Measurements from ENCODE around the gene HIVEP3.
A peak's percentile ranks its signal among the peaks of the same experiment; 100 is the strongest.

The HIVEP3 gene

DNA sequence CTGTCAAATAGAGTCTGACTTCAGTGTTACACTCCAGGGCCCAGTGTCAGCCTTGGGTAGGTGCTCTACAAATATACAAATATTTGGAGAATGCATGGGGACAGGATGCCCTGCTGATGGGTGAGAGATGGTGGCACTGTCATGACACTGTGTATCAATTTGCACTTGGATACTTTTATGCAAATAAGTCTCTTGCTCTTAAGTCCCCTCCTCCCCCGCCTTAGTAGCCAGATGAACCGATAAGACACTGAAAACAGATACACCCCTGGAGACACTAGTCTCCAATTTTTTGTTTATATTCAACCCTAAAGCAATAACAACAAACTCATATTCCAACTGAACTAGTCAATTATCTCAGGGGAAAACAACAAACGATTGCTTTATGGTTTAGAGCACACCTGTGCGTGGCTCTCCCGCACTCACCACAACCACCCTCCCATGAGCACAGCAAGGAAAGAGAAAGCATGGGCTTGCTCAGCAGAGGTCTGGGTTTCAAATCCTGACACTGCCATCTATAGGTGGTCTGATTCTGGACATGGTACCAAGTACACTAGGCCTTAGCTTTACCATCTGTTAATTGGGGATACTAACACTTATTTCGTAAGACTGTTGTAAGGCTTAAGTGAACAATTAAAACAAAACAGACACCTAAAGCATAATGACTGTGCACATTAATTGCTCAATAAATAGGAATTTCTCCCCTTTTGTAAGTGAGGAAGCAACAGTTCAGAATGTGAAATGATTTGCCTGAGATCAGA is 50.3 kb downstream of the HIVEP3 start:
- DNase-seq = no peak

DNA sequence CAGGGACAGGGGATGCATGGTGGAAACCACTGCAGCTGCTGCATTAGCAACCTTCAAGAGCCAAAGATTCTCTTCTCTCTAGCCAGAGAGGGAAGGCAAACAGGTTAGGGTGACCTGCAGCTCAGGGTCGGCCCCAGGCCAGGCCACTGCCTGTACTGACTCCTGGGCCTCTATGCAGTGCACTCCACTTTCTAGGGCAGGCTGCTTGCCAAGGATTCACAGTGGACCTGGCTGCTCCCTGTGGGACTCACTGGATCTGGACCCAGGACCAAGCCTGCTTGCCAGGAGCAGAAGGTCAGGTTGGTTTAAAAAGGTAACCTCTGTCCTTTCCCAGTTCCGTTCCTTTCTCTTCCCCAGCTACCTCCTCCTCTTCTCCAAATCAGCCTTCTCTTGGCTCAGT is 52.4 kb downstream of the HIVEP3 start:
- DNase-seq = no peak

DNA sequence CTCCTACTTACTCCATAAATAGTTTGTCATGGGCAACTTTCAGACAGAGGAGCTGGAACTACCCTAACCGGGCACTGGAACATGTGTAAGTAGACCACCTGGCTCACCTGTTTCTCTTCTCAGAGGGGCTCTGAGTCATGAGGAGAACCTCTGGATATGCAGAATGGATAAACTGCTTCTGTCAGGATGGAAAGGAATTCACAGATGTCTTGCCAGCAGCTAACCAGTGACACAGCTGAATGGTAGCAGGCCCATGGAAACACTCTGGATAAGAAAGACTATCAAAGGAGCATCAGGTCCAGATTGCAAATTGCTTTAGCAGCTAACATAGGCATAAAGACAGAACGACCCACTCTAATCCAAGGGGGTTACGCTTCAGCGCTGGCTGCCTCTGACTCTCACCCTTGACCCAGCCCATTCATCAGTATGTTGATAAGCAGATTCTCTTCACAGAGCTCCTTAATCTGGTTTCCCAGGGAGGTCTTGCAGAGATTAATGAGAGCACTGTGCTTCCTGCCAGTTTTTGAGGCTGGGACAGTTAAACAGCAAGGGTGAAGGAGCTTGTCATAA is 54.2 kb downstream of the HIVEP3 start:
- no peak for DNase-seq

DNA sequence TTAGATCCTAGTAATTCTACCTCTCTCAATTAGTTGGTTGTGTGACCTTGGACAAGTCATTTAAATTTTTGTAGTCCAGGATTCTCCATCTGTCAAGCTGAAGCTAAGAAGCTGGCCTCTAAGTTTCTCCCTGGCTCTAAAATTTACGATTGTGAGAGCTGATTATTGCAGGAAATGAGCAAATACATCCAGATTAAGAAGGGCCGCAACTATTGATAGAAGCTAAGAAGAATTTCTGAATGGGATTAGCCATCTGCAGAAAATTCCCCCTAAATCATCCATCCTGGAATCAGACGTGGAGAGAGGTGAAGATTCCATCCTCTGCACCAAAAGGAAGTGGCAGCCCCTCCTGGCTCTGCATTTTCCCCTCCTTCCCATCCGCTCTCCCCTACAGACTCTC is 55.0 kb downstream of the HIVEP3 start:
- DNase-seq = no peak

DNA sequence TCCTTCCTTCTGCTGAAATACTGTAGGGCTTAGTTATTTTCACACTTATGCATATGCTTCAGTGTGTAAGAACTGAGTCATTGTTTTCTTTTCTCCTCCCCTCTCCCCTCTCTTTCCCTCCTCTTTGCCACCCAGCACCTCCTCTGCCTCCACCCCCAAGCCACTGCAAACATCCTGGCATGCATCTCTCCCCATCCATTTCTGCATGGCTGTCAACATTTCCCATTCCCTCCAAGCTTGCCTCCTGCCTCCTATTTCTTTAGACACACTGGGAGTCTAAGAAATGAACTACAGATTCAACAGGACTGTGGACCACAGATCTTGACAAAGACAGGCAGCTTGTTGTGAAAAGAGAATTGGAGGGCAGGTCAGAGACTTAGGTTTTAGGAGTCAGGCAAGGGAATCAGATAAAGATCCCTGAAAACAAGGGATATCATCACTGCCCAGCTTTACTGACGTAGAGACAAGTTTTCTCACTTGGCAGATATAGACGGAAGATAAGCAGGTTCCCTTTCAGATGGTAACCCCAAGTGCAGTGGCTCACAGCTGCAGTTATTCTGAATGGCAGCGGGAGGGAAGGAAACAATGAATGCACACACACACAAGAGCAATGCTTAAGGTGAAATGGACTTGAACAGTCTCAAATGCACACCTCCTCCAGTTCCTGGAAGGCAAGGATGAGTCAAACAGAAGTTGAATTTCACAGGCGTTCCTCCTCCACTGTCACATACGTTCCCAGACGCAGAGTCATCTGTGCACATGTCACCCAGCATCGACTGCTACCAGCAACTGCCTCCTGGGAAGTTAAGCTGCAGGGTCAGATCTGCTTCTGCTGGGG is 56.1 kb downstream of the HIVEP3 start:
- peak; percentile 42 for DNase-seq

DNA sequence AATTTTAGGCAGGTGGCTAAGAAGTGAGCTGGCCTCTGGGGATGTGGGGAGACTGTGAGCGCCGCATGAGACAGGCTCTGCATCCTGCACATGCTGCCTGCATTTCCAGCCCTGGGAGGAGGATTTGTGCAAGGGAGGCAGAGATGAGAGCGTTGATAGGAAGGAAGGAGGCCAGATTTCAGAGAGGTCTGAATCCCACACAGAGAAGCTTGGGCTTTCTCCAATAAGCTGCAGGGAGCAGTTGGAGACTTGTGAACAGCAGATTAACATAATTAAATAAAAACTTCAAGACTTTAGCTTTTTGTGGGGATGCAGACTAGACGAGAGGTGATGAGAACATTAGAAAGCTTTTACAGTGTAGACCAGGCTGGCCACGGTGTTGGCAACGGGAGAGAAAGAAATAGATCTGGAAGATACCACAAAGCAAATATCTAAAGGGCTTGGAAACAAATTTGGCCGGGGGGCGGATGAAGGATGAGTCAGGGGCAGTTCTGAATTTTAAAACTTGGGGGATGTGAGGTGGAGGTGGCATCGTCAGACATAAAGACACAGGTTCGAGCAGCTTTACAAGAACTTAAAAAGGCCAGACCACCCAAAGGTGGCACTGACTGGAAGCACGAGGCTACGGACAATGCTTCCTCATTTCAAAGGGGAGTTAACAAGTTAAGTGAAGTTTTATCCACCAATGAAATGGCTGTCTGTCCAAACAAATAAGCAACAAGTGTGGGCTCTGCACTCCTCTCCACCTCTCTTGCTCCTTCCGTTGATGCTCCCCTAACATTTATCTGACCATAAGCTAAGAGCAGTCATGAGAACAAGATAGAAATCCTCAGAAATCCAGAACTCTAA is 57.0 kb downstream of the HIVEP3 start:
- no peak for DNase-seq

DNA sequence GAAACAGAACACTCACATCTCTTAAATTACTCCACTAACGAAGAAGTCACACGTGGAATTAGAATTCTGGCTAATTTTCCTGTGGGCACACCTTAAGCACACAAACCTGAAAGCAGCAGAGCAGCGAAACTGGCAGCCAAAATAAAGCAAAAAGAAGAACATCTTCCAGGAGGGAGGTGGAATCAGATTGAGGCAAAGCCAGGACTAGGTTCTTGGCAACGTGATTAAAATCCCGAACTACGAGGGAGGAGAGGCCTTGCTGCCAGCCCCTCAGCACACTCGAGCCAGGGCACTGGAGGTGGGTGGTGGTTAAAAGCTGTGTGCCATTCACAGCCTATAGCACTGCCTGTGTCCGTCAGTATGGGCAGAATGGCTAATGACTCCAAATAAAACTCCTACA is 58.0 kb downstream of the HIVEP3 start:
- no peak for DNase-seq

DNA sequence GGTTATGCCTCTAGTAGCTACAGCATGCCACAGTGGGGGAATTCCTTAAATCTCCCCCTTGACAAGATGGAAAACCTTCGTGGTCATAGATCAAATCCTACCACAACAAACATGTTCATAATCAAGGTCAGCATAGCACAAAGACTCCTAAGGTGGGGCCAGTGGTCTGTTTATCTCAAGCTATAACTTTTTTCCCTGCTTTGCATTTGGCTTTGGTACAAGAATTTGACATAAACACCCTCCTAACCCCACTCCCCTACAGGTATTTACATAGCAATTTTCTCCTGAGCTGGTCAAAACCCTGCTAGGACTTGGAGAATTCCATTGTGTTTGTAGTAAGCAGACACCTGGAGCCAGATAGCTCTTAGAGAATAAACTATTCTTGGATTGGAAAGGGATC is 58.5 kb downstream of the HIVEP3 start:
- no peak for DNase-seq

DNA sequence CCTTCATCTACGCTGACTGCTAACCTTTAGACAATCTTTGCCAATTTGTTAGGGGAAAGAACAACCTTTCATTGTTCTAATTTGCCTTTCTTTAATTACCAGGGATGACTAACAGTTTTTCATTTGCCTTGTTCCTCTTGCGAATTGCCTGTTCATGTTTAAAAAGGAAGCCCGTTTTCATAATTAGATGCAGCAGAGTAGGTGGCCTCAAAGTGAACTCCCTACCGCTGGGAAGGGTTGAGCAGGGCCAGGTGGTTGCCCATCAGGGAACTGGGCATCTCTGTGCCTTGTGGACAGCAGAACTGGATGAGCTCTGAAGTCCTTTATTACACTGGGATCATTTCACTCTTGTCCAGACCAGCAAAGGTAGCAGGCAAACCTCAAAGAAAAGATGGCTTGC is 59.0 kb downstream of the HIVEP3 start:
- DNase-seq = no peak

DNA sequence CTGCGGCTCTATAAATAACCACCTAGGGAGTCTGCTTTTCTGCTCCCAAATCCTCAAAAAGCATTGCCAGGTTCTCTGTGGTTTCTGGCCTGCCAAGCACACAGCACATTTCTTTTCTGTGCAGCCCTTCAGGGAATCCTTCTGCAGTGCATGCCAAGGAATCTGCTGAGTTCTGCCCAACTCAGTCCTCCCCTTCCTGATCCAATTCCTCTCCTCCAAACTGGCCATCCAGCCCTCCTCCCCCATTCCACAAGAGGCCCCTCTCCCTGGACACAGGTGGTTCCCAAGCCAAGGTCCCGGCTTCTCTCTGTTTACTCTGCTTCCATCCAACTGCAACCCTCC is 61.8 kb downstream of the HIVEP3 start:
- no peak for DNase-seq

DNA sequence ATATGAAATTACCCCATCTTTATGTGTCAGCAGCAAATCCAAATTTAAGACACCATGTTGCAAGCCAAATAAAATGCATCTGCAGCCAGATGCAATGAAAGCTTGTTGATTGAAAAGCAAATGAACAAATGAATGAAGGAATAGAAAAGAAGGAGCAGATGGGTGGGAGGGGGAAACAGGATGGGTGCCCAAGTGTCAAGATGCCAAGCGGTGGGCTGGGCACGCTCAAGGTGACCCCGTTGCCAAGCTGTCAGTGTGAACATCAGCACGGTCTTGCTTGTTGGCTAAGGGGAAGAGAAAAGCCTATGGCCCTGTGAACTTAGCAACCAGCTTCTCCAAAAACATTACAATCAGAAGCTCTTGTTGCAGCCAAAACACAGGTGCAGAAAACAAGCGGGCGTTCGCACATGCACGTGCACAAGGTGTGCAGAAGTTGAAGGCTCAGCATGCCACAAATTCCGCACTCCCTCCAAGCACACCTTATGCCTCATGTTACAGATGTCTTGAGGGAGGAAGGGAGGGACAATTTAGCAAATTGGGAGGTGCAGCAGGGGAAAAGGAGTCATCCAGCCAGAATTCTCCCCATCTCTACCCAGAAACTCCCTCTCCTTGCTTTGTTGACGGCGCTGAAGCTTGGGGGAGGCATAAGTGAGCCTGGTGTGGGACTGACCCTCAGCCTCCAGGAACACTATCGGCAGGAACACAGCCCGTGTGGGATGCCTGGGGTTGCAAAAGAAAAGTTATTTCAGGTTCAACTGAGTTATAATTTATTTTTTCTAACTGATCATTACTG is 62.4 kb downstream of the HIVEP3 start:
- DNase-seq = no peak

DNA sequence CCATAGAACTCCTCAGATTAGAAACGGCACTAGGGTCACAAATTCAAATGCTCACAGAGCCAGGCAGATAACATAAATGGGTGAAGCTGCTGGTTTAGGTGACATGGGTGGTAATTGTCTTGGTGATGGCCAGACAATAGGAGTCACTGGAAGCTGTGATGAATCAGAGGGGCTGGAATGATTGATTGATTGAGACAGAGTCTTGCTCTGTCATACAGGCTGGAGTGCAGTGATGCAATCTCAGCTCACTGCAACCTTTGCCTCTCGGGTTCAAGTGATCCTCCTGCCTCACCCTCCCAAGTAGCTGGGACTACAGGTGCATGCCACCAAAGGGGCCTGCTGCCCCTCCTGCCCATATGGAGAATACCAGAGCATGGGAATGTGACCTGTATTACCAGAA is 63.0 kb downstream of the HIVEP3 start:
- no peak for DNase-seq

DNA sequence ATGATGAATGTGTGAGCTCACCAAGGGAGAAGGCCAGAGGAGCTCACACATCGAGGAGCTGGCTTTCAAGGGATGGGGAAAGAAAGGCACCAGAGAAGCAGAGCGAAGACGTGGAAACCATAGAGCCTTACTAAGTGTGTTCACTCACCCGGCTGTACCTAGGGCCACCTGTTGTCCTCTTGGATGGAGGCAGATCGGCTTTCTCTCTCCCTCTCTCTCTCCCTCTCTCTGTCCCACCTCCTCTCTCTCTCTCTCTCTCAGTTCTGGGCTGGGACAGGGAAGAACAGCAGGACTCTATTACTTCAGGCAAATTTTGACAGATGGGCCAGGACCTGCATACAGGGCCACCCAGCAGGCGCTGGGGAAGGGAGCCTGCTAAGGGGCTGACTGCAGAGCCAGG is 64.8 kb downstream of the HIVEP3 start:
- no peak for DNase-seq

DNA sequence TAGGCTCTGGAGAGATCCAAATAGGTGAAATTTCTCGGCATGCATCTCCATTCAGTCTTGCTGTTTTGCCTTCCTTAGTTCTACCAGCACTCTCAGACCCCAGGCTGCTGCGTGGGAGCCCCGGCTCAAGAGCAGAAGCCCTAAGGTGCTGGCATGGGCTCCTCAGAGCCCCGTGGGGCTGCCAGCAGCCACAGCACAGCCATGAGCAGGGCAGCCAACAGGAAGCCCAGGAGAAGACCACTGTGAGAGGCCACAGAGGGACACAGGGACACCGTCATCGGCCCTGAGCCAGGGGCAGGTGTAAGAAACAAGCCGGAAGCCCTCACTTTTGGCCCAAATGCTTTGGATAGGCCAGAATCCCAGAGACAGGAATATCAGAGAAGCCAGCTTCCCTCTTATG is 66.6 kb downstream of the HIVEP3 start:
- DNase-seq = no peak

DNA sequence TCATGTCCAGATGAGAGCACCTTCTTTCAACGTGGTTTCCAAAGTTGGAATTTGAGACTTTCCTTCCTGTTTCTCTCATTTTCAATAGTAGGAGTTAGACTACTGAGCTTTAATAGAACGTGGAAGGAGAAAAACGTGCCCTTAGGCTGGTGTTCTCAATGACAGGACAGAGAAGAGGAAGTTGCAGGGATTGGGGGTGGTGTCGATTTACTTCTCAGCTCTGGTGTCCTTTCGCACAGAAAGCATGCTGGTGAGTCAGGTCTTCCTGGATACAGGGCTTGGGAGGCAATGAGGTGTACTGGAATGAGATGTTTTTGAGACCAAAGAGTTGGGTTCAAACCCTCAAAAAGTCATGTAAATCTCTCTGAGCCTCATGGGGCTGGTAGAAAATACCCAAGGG is 67.1 kb downstream of the HIVEP3 start:
- DNase-seq = no peak

DNA sequence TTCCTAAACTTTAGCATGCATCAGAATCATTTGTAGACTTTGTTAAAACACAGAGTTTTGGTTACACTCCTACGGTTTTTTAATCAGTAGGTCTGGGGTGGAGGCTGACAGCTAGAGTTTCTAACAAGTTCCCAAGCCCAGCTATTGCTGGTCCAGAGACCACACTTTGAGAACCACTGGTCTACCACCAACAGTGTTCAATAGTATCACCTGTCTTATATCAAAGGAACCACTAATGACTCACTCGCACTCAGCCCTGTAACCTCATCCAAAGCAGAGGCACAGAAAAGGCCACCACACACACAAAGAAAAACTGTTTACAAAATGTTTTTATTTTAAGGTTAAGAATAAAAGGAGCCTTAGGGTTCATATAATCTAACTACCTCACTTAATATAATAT is 68.7 kb downstream of the HIVEP3 start:
- no peak for DNase-seq

DNA sequence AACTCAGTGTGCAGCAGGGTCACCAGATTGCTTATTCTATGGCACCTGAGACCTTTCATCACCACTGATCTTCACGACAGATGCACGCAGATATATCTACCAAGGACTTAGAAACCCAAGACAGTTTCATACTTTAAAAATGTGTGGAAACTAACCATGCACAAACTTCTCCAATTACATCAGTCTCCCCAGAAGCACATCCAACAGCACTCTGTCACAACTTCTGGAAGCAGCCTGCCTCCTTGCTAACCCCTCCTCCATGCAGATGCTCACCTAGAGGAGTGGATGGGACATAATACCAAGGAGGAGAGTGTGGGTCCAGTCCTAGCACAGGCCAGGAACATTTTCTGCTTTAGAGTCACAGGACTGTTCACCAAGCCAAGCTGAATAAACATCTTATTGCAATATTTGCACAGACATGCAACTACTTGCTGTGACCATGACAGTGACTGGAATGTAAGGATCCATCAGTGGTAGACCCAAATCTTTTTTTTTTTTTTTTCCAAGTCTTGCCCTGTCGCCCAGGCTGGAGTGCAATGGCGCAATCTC is 69.4 kb downstream of the HIVEP3 start:
- DNase-seq = no peak

DNA sequence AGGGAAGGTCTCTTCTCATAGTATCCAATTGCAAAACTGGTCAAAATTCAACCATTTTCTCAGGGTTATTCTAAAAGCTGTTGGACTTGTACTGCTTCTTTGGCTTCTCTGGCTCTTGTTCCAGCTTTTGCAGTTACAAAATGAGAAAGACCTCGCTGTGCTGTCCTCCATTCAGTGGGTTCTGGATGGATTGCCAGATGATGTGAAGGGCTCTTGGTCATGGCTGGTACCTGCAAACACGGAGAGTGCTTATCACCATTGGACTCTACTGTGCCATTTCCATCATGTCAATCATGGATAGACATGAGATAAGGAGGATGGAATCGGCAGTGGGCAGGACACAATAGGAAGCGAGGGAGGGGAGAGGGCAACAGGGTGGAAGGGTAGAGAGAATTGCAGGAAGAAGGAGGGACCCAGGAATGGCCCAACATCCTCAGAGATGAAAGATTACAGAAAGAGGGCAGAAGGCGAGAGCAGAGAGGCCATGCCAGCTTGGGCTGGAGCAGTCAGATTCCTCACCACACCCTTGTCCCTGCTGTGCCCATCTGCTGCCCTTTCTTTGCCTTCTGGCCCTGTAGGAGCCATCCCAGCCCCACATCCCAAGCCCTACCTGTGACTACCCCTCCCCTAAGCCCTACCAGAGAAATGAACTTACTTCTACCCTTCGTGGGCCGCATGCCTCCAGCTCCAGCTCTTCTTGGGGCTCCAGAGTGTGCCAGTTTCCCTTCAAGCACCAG is 70.3 kb downstream of the HIVEP3 start:
- DNase-seq = no peak

DNA sequence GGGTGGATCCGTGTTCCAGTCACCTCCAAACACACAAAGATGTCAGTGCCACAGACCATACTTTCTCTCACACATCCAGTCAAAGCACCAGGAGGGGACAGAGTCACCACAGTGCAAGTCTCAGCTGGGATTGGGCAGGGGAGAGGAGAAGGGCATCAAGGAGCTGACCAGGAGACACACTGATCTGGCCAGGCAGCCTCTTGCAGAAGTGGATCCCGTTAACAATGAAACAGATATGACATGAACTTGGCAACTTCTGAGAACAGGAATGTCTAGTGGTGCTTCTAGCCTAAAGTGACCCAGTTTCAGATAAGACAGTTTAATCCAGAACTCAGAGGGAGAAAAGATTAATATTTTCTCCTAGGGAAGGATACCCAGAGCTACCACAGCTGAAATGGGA is 71.0 kb downstream of the HIVEP3 start:
- DNase-seq = no peak

DNA sequence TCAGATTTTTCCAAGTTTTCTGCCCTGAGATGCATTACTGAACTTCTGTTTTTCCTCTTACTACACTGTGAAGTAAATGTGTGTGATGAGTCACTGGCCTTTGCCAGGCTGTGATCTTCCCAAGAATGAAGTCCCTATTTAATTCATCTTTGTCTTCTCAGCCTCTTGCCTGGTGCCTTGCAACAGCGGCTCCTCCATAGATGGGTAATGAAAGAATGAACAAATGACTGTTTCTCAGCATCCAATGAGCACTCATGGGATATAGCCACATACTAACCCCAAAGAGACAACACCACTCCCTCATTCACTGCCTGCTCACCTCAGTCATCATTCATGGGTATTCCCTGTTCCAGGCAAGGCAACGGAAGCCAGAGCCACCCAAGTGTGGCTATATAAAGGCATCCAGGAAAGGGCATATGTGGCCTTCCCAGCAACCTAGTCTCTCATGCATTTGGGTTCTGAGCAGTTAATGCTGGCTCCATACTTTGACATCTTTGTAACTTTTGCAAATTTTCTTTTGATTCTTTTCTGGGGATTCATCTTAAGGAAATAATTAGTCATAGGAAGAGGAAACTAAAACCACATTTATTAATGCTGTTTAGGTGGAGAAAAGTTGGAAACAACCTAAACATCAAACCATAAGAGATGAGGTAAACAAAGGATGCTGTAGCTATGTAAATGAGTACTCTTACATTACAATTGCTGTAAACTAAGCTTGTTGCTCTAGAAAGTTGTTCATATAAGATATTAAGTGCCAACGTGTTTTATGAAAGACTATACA is 71.9 kb downstream of the HIVEP3 start:
- no peak for DNase-seq

Data from stimulated activated CD4-positive, alpha-beta T cell treated with anti-CD3 and anti-CD28 coated beads, Interleukin-12 subunit alpha, Interleukin-12 subunit beta, amount 100 ng/mL, for 4 hours (primary cell).